Hepatic stellate cell (primary cell): ENCODE data around the gene CRBN.
A peak's percentile ranks its signal among the peaks of the same experiment; 100 is the strongest.

Experiments used
- DNase-seq: peaks from one replicate; pipeline ENCODE4 v3.0.0; 2011; ENCODE audit warnings: low spot score

Gene CRBN

GRCh38 chr3:3179407-3180094 is at the start of gene CRBN:
TSS of gene CRBN (minus strand) at chr3:3179691. CDS start at chr3:3179687, 4 bp downstream.
- DNase-seq, result peak; percentile 90

GRCh38 chr3:3227640-3228039 is 48.1 kb upstream of the CRBN start:
- no peak for DNase-seq

GRCh38 chr3:3221528-3221927 is 42.0 kb upstream of the CRBN start:
- DNase-seq, result no peak

- DNase-seq, result no peak
Measured at GRCh38 chr3:3216401-3216800, 36.9 kb upstream of the CRBN start.

- DNase-seq, result no peak
Measured at GRCh38 chr3:3212781-3213440, 33.4 kb upstream of the CRBN start.

- no peak for DNase-seq
Measured at GRCh38 chr3:3209714-3210113, 30.2 kb upstream of the CRBN start.

- no peak for DNase-seq
Measured at GRCh38 chr3:3209057-3209456, 29.6 kb upstream of the CRBN start.

GRCh38 chr3:3201611-3202010 is 22.1 kb upstream of the CRBN start:
- no peak for DNase-seq

GRCh38 chr3:3200632-3201212 is 21.2 kb upstream of the CRBN start:
- DNase-seq, result no peak

GRCh38 chr3:3199306-3199705 is 19.8 kb upstream of the CRBN start:
- DNase-seq, result no peak

GRCh38 chr3:3196148-3196861 is 16.8 kb upstream of the CRBN start:
- DNase-seq, result no peak

- no peak for DNase-seq
Measured at GRCh38 chr3:3194861-3195260, 15.4 kb upstream of the CRBN start.

- DNase-seq, result no peak
Measured at GRCh38 chr3:3192286-3192675, 12.8 kb upstream of the CRBN start.

- DNase-seq, result no peak
Measured at GRCh38 chr3:3191675-3192285, 12.3 kb upstream of the CRBN start.

GRCh38 chr3:3189961-3190360 is 10.5 kb upstream of the CRBN start:
- no peak for DNase-seq

- DNase-seq, result no peak
Measured at GRCh38 chr3:3189102-3189727, 9.7 kb upstream of the CRBN start.

- no peak for DNase-seq
Measured at GRCh38 chr3:3184876-3185275, 5.4 kb upstream of the CRBN start.

- no peak for DNase-seq
Measured at GRCh38 chr3:3180456-3180855, 965 bp upstream of the CRBN start.

GRCh38 chr3:3178498-3179328 is 778 bp downstream of the CRBN start:
- no peak for DNase-seq

- DNase-seq, result peak; percentile 12
Measured at GRCh38 chr3:3177861-3178497, 1.5 kb downstream of the CRBN start.

GRCh38 chr3:3172627-3173026 is 6.9 kb downstream of the CRBN start:
- DNase-seq, result no peak
